ENCODE data around the gene C1orf232.

GRCh38 chr1:26145041-26145959 lies 23.5 kb downstream of the C1orf232 start:
- TF ChIP-seq CTCF (conservative IDR thresholded peaks at IDR 0.05; ENCODE audit: low read depth, low read length) (peak; percentile 86), EZH2 (IDR thresholded peaks at IDR 0.05; ENCODE audit: low read length, unreplicated experiment) (no peak)

All from PC-3 (cell line).